Suprapubic skin (tissue), 3 donors: ENCODE data around the gene OMG.

ENCODE experiments used
- EP300 ChIP-seq: sonication (generic); formaldehyde crosslinking; IDR thresholded peaks from one replicate; pipeline ENCODE4 v1.6.1; 2017; ENCODE audit warnings: antibody characterized with exemption
- POLR2A ChIP-seq, 2 donors: fragments of 450-650 bp; IDR thresholded peaks; one replicate each; pipeline ENCODE4 v1.6.1; 2017; ENCODE audit warnings: antibody characterized with exemption in 2 of 2, mild to moderate bottlenecking in 2 of 2, moderate library complexity in 2 of 2
- TF ChIP-seq, protein P1 (sequence below), 2 donors: fragments of 200-600 bp in 1 of 2; fragments of 450-650 bp in 1 of 2; sonication (generic) in 1 of 2; IDR thresholded peaks; one replicate each; pipeline ENCODE4 v1.5.1; 2016 to 2019; ENCODE audit warnings: antibody characterized with exemption in 2 of 2, mild to moderate bottlenecking in 1 of 2, moderate library complexity in 1 of 2

DNA sequence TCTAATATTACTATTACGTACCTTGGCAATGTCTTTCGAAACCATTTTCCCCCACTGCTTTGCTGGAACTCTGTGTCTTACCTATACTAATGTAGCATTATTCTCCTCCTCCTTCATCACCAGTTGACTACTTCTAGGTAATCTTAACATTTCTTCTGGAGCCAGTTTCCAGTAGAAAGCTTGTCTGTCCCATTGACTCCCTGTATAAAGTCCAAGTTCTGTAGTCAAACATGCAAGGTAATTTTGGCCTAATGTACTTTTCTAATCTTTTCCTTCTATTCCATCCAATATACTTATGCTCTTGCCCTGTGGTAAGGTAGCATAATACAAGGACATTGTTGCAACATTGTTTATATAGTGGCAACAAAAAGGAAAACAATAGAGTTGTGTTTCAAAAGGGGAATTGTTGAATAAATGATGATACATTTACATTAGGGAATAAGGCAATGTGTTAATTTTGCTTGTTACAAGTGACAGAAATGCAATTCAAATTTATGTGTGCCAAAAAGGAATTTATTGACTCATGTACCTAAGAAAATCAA lies 27.9 kb downstream of the OMG start:
- TF ChIP-seq, protein P1, sequence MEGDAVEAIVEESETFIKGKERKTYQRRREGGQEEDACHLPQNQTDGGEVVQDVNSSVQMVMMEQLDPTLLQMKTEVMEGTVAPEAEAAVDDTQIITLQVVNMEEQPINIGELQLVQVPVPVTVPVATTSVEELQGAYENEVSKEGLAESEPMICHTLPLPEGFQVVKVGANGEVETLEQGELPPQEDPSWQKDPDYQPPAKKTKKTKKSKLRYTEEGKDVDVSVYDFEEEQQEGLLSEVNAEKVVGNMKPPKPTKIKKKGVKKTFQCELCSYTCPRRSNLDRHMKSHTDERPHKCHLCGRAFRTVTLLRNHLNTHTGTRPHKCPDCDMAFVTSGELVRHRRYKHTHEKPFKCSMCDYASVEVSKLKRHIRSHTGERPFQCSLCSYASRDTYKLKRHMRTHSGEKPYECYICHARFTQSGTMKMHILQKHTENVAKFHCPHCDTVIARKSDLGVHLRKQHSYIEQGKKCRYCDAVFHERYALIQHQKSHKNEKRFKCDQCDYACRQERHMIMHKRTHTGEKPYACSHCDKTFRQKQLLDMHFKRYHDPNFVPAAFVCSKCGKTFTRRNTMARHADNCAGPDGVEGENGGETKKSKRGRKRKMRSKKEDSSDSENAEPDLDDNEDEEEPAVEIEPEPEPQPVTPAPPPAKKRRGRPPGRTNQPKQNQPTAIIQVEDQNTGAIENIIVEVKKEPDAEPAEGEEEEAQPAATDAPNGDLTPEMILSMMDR (IDR thresholded peaks at IDR 0.05): no peak
- TF ChIP-seq EP300 (no peak), POLR2A (IDR thresholded peaks at IDR 0.05) (no peak)
